Tongue (tissue), 2 donors: ENCODE measurements around the gene GPX5. TPM values are rescaled to one million over a fixed set of nuclear protein-coding genes. Genes with fewer than 3 reads are reported as not detected.
"Not testable (repeated sequence)": the region's sequence is repeated elsewhere in the genome, so short reads cannot be mapped to it uniquely, and the experiment has no call there.

Experiments used
- DNase-seq: peaks from one replicate; pipeline ENCODE4 v3.0.0-alpha.2; 2015
- total RNA-seq: library from RNA; depleted of rRNA; stranded (reverse); fragments of >200 nt; gene quantifications from one replicate; pipeline ENCODE4 v1.2.3, GENCODE V29; 2014

GPX5 gene
- not detected for total RNA-seq

DNA sequence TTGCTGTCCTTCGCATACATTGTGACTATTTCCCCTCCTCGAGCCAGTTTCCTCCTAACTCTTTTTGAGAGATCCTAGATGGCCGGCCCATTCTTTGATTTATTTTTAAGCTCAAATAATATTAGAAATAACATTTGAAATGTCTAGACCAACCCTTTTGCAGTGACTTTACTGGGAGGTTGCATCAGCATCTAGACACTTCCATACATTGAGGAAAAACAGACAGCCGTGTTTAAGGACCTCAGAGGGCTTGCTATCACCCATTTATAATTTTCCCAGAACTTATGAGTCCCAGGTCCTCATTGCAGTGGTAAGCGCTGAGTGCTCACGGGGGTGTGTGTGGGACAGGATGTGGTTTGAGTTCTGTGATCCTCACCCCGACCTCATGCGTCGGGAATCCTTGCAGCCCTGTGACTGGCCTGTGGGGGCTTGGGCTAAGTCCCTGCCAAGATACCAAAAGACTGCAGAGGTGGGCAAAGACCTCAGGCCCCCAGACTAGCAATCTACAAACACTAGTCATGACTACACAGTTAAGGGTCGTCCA, at the start of gene GPX5:
Gene GPX5, plus strand, starts transcription at position 386 of the 544 bp plus-strand sequence. Its CDS starts 133 bp downstream, at position 519.
- no peak for DNase-seq

- DNase-seq, result no peak
Observed at GRCh38 chr6:28478518-28478917, 47.2 kb upstream of the GPX5 start.

GRCh38 chr6:28480253-28480932, 45.3 kb upstream of the GPX5 start:
- no peak for DNase-seq

DNA sequence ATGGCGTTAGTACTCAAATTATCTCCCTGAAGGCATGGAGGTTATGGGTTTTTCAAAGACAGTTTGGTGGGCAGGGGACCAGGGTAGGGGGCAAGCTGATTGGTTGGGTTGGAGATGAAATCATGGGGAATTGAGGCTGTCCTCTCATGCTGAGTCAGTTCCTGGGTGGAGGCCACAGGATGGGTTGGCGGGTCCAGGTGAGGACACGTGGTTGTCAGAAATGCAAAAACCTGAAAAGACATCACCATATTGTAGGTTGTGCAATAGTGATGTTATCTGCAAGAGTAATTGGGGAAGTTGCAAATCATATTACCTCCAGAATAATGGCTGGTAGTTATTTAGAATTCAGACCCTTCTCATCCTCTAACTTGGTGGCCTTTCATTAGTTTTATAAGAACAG, 40.2 kb upstream of the GPX5 start:
- no peak for DNase-seq

DNA sequence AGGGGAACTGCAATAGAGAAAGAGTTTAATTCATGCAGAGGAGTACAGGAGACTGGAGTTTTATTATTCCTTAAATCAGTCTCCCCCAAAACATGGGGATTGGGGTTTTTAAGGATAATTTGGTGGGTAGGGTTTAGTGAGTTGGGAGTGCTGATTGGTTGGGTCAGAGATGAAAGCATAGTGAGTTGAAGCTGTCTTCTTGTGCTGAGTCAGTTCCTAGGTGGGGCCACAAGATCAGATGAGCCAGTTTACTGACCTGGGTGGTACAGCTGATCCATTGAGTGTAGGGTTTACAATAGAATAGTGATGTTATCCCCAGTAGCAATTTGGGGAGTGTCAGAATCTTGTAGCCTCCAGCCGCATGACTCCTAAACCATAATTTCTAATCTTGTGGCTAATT, 39.1 kb upstream of the GPX5 start:
- DNase-seq, result no peak

DNA sequence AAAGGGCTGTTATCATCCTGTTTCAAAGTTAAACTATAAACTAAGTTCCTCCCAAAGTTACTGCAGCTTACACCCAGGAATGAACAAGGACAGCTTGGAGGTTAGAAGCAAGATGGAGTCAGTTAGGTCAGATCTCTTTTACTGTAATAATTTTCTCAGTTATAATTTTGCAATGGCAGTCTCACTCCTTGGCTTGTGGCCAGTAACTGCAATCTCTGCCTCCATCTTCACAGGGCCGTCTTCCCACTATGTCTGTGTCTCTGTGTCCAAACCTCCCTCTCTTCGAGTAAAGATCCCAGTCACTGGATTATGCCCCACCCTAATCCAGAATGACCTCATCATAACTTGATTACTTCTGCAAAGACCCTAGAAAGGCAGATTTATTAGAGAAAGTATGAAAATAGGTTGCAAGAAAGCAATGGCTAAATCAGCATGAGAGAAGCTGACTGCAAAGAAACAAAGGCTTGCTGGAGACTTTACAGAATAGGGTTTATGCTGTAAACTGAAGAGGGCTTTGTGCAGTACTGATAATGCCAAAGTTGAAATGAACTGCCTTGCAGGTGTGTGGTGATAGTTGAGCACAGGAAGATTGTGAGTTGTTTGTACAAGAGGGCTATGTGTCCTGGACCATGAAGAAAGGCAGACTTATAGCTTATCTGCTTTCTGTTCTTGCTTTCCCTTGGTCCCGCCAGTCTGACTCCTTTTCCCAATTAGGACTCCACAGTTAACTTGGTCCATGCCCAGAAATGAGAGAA, 38.5 kb upstream of the GPX5 start:
- DNase-seq, result no peak

DNA sequence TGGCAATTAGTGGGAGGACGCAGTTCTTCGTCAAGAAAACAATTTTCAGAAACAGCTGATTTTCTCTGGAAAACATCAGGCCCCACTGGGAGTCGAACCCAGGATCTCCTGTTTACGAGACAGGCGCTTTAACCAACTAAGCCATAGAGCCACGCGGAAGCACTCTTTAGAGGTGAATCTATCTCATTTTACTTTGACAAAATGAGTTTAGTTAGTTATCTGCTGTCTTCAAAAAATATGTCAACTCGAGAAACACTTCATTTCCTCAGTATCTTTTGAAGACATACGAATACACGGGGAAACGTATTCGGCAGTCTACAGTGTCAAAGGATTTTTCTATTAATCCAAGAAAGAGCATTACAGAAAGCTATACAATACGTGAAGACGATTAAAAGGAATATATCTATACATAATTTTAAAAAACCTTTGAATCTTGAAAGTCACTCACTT, 36.7 kb upstream of the GPX5 start:
- peak; percentile 86 for DNase-seq

DNA sequence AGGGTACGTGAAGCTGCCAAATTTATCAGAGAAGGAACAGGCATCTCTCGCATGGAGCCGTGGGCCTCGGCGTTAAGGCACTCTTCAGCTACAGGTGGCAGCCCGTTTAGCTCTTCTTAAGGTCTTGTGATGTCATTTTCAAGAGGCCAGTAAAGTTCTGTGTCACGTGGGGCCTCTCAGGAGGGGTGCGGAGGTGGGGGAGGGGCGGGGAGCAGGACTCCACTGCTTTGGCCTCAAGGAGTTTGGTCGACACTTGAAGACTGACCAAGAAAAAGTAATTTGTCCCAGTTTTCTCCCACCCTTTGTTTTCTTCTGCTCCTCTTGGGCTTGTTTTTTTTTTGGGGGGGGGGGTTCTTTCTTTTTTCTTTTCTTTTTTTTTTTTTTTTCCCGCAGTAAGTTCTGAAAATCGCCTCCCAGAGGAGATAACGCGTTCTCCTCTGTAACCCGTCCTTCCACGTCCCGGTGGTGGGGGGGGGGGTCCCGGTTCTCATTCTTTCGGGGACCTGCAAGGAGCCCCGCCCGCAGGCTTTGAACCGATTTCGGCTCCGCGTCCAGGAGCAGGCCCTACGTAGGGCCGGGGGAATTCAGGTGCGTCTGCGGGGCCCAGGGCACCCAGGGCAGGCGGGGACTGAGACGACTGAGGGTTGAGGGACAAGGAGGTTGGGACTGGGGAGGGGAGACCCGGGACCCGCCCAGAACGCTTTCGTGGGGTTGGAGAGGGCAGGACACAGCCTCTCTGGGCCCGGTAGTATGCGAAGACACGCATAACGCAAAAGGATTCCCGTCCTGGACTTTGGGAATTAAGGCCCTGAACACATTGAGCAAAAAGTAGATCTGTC, 36.1 kb upstream of the GPX5 start:
- DNase-seq, result peak; percentile 83

DNA sequence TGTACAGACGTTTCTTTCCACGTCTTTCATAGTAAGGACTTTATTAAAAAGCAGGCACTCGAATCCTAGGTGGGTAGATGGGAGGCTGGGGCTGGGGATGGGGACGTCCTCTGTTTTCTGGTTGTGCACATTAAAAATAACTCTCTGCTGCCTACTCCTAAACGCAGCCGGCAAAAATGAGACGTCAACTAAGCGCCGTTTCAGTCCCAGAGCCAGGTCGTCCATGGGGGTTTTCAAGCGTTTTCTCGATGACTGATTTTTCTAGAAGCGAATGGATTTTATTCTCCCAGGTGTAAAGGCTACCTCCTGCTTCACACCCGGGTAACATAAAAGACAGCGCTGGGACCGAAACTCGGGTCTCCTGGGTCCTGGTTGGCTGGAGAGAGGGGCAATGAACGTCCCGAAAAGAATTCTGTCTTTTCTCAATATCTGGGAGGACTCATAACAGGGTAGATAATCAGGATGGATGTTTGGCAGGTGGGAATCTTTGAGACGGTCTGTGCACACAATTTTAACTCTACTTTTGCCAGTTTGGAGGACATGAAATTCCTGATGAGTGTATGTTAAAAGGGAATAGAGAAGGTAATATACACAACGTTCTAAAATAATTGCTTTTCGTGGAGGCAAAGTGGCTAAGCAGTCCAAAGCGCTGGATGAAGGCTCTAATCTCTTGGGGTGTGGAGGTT, 35.3 kb upstream of the GPX5 start:
- no peak for DNase-seq

GRCh38 chr6:28491984-28492317, 33.7 kb upstream of the GPX5 start:
- no peak for DNase-seq

DNA sequence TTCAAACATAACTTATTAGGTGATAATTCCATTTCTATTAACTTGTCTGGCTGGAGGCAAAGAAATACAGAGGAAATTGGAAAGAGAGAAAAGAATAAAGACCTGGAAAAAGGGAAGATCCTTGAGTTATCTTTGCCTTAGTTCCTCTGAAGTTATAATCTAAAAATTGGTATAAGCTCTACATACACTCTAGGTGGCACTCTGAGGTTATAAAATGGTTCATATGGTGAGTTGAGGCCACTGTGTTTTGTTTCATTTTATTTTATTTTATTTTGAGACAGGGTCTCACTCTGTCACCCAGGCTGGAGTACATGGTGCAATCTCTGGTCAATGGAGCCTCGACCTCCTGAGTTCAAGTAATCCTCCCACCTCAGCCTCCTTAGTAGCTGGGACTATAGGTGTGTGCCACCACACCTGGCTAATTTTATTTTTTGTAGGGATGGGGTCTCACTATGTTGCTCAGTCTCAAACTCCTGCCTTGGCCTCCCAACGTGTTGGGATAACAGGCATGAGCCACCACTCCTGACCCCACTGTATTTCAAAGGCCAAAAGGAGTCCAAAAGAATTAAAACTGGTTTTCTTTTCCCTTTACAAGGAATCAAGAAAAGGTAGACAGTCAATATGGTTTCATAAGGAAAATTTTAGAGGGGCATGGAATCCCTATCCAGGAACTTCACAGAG, 29.4 kb upstream of the GPX5 start:
- DNase-seq, result peak; percentile 15

DNA sequence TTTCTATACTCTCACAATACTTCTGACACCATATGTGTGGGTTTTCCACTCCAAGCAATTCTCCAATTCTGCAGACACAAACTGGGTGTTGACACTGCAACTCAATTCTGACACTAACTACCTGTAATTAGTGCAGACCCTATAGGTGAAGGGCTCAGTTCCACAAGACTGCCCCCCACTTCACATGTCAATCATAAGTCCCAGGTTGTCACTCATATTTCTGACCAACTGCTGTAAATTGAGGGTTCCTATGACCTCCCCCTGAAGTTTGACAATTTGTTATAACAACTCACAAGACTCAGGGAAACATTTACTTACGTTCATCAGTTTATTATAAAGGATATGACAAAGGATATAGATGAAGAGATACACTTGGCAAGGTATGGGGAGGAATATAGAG, 28.4 kb upstream of the GPX5 start:
- DNase-seq, result no peak

DNA sequence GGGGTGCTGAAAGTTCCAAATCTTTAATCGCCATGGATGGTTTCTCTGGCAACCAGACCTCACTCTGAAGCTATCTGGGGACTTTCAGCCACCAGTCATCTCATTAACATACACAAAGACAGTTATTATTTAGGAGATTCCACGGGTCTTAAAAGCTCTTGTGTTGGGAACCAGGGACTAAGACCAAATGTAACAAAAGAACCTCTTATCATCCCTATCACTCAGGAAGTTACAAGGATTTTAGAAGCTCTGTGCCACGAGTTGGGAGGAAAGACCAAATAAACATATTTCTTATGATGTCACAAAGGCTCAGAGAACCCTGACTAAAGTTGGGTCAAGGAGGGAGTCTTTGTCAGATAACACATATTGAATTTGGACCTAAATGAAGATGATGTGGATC, 27.8 kb upstream of the GPX5 start:
- no peak for DNase-seq

DNA sequence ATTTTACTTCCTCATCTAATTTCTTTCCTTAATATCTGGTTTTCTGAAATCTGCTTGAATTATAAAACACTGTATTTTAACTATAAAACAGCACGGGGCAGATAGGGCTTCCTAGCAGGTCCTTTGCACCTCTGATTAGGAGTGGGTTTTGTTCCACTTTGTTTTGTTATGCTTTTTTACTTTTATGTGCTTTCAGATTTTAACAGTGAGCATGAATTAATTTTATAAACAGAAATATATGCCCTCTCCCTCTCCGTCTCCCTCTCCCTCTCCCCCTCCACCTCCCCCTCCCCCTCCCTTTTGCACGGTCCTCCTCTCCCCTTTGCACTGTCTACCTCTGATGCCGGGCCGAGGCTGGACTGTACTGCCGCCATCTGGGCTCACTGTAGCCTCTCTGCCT, 24.4 kb upstream of the GPX5 start:
- DNase-seq, result no peak

DNA sequence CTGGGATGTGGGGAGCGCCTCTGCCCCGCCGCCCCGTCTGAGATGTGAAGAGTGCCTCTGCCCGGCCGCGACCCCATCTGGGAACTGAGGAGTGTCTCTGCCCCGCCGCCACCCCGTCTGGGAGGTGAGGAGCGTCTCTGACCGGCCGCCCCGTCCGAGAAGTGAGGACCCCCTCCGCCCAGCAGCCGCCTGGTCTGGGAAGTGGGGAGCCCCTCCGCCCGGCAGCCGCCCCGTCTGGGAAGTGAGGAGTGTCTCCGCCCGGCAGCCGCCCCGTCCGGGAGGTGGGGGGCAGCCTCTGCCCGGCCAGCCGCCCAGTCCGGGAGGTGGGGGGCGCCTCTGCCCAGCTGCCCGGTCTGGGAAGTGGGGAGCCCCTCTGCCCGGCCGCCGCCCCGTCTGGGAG, 23.5 kb upstream of the GPX5 start:
- not testable (repeated sequence) for DNase-seq

DNA sequence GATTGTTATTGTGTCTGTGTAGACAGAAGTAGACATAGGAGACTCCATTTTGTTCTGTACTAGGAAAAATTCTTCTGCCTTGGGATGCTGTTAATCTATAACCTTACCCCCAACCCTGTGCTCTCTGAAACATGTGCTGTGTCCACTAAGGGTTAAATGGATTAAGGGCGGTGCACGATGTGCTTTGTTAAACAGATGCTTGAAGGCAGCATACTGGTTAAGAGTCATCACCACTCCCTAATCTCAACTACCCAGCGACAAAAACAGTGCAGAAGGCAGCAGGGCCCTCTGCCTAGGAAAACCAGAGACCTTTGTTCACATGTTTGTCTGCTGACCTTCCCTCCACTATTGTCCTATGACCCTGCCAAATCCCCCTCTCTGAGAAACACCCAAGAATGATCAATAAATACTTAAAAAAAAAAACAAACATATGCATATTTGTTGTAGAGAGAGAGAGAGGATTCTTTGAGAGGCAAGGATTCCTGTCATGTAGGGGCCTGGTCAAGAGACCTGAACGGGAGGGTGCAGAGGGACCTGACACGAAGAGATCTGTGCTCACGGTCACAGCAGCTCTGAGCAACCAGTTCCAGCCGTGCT, 22.9 kb upstream of the GPX5 start:
- not testable (repeated sequence) for DNase-seq

- no peak for DNase-seq
Observed at GRCh38 chr6:28505733-28506132, 19.9 kb upstream of the GPX5 start.

DNA sequence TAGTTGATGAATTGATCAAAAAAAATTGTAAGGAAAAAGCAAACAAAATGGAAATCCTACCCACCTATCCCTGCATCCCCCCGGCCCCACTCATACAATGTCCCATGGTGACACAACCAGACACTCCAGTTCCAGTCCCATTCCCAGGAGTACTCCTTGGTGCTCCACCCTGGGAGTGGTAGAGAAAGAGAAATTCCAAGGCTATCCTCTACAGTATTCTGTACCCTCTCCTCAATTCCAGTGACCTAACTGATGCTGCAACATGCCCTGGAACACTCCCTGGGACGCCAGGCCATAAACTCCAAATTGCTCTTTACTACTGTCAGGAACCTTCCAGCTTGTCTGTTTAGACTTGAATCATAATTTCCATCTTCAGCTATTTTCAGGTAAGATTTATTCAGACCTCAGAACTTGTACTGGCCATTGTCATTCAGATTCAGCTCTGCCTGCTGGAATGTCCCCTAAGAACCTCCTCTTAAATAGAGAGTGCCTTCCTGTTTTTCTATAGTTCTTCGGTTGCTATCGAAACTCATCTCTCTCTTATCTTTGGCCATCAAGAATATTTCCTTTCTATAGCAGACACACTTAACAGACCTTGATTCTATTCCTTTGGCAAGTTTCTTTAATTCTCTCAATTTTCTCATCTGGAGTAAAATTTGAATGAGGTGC, 18.7 kb upstream of the GPX5 start:
- no peak for DNase-seq

DNA sequence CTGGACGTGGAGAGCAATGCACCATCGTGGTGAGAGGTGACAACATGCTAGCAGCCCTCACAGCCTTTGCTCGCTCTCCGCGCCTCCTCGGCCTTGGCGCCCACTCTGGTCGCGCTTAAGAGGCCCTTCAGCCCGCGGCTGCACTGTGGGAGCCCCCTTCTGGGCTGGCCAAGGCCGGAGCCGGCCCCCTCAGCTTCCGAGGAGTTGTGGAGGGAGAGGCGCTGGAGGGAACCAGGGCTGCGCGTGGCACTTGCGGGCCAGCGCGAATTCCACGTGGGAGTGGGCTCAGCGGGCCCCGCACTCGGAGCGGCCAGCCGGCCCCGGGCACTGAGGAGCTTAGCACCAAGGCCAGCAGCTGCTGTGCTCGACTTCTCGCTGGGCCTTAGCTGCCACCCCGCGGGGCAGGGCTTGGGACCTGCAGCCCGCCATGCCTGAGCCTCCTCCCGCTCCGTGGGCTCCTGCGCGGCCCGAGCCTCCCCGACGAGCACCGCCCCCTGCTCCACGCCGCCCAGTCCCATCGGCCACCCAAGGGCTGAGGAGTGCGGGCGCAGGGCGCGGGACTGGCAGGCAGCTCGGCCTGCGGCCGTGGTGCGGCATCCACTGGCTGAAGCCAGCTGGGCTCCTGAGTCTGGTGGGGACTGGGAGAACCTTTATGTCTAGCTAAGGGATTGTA, 13.9 kb upstream of the GPX5 start:
- DNase-seq, result no peak

DNA sequence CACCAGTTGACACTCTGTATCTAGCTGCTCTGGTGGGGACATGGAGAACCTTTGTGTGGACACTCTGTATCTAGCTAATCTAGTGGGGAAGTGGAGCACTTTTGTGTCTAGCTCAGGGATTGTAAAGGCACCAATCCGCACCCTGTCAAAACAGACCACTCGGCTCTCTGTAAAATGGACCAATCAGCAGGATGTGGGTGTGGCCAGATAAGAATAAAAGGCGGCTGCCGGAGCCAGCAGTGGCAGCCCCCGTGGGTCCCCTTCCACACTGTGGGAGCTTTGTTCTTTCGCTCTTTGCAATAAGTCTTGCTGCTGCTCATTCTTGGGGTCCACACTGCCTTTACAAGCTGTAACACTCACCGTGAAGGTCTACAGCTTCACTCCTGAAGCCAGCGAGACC, 13.3 kb upstream of the GPX5 start:
- not testable (repeated sequence) for DNase-seq
